Effector memory CD8-positive, alpha-beta T cell (primary cell): ENCODE data around the gene METTL14.
A peak's percentile ranks its signal among the peaks of the same experiment; 100 is the strongest.

Experiments used
- ATAC-seq: fragments of 150-1000 bp; cut with Tn5 transposase; replicated peaks from 2 replicates; pipeline ENCODE4 v1.10.0; 2021; ENCODE audit warnings: mild to moderate bottlenecking, moderate library complexity
- DNase-seq, 3 experiments: peaks; one replicate each; pipeline ENCODE4 v3.0.0; 2021
- H3K27ac Mint-ChIP-seq, 2 donors: one replicate each; pipeline ENCODE4 v1.8.0; 2022; ENCODE audit warnings: mild to moderate bottlenecking in 2 of 2, mixed read lengths in 2 of 2, moderate library complexity in 2 of 2
- H3K27me3 Mint-ChIP-seq, 2 donors: one replicate each; pipeline ENCODE4 v1.8.0; 2022; ENCODE audit warnings: mixed read lengths in 2 of 2
- H3K36me3 Mint-ChIP-seq: one replicate; pipeline ENCODE4 v1.8.0; 2022; ENCODE audit warnings: mild to moderate bottlenecking, moderate library complexity, mixed read lengths; ENCODE audit not compliant: insufficient read depth
- H3K4me1 Mint-ChIP-seq, 2 donors: one replicate each; pipeline ENCODE4 v1.8.0; 2022; ENCODE audit warnings: low read depth in 2 of 2, mixed read lengths in 2 of 2
- H3K4me3 Mint-ChIP-seq, 2 donors: one replicate each; pipeline ENCODE4 v1.8.0; 2022; ENCODE audit warnings: mild to moderate bottlenecking in 2 of 2, mixed read lengths in 2 of 2, moderate library complexity in 2 of 2
- H3K9me3 Mint-ChIP-seq, 2 donors: one replicate each; pipeline ENCODE4 v1.8.0; 2022; ENCODE audit warnings: mixed read lengths in 2 of 2

The METTL14 gene

DNA sequence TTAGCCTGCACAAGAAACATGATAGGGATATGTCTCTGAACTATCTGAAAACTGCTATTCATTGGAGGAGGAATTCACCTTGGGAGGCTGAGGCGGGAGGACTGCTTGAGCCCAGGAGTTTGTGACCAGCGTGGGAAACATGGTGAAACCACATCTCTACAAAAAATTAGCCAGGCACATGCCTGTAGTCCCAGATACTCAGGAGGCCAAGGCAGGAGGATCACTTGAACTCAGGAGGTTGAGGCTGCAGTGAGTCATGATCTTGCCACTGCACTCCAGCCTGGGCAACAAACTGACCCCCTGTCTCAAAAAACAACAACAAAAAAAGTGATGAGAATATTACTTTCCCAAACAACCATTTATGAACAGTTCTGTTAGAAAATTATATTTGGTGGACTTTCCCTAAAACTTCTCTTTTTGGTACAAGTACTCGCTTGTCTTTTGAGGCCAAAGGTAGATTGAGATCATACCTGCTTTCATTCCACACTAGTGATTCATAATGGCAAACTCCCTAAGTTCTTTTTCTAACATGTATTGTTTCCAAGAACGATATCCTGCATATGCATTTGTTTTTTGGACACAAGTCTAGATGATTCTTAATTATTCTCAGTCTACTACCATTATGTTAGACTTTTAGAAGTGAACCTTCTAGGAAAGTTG lies 33.4 kb downstream of the METTL14 start:
- Mint-ChIP-seq H3K27me3 (no peaks in the 10 kb centered on the region), H3K4me1 (peaks cover 0 to 2% of the 10 kb centered on the region in 2 donors), H3K9me3 (no peaks in the 10 kb centered on the region), H3K27ac (no peak overlapping the region), H3K4me3 (no peak overlapping the region), H3K36me3 (peaks cover 10% of the 10 kb centered on the region)
- no peak for DNase-seq
- no peak for ATAC-seq

DNA sequence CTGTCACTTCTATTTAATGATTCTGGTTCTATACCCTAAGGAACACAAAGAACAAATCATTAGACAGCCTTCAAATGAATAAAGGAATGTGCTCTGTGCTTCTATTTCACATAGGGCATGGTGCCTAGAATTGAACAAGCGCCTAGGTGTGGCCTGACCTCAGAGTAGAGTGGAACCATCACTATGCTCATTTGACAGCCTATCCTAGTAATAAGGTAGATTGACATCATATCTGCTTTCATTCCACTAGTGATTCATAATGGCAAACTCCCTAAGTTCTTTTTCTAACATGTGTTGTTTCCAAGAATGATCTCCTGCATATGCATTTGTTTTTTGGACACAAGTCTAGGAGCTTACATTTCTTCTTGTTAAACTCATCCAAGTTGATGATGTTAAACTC lies 36.6 kb downstream of the METTL14 start:
- H3K4me1 Mint-ChIP-seq, result peaks cover 3 to 4% of the 10 kb centered on the region in 2 donors
- H3K4me3 Mint-ChIP-seq, result no peak overlapping the region
- ATAC-seq, result no peak
- H3K9me3 Mint-ChIP-seq, result no peaks in the 10 kb centered on the region
- H3K27me3 Mint-ChIP-seq, result no peaks in the 10 kb centered on the region
- H3K27ac Mint-ChIP-seq, result no peak overlapping the region
- DNase-seq, result no peak
- H3K36me3 Mint-ChIP-seq, result peaks cover 7% of the 10 kb centered on the region

DNA sequence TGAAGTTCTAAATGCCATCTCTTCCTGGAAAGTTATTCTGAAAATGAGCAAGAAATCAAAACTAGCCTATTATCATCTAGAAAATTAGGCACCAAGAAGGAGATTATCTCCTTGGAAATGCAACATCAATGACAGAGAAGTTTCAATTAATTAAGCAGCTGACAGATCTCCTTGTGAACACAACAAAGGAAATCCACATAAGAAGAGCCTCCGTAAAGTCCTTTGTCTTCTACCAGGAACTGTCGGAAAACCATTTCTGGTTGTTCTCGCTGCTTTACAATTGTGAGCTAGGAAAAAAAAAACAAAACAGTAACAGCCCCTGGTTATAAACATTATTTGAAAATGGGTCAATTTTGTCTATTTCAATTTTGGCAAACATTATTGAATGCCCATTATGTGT lies 38.2 kb downstream of the METTL14 start:
- Mint-ChIP-seq H3K4me3 (no peak overlapping the region), H3K9me3 (no peaks in the 10 kb centered on the region), H3K27me3 (no peaks in the 10 kb centered on the region), H3K36me3 (peaks cover 10% of the 10 kb centered on the region), H3K27ac (no peak overlapping the region), H3K4me1 (peaks cover 3 to 4% of the 10 kb centered on the region in 2 donors)
- no peak for ATAC-seq
- no peak for DNase-seq

DNA sequence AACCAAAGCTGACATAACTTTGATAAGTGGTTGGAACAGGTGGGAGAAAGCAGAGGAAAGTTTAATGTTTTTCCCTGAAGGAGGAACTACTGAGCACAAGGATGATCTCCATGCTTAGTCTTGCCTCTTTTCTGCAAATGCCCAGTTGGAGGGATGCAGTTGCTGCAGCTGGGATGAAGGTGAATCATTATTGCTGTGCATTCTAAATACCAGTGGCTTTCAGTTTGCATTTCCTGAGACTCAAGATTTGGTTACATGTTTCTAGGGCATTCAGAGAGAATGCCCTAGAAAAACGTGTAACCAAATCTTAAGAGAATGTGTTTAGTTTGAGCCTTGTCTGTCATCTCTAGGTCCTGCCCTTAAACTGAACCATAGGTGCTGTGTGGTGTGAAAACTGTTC lies 42.2 kb downstream of the METTL14 start:
- H3K27me3 Mint-ChIP-seq, result no peaks in the 10 kb centered on the region
- peaks cover 4% of the 10 kb centered on the region for H3K36me3 Mint-ChIP-seq
- peaks cover 3 to 4% of the 10 kb centered on the region in 2 donors for H3K4me1 Mint-ChIP-seq
- ATAC-seq (no peak), DNase-seq (no peak)
- H3K27ac Mint-ChIP-seq, result no peak overlapping the region
- H3K9me3 Mint-ChIP-seq, result no peaks in the 10 kb centered on the region
- H3K4me3 Mint-ChIP-seq, result no peak overlapping the region

- ATAC-seq, result no peak
- peak overlapping the region in 1 of 2 donors; percentile 56 for H3K27ac Mint-ChIP-seq
- no peaks in the 10 kb centered on the region for H3K9me3 Mint-ChIP-seq
Observed at GRCh38 chr4:118729287-118730286, 44.4 kb downstream of the METTL14 start.

GRCh38 chr4:118730683-118731082 lies 45.5 kb downstream of the METTL14 start:
- peak overlapping the region in 1 of 2 donors; percentile 56 for H3K27ac Mint-ChIP-seq
- H3K27me3 Mint-ChIP-seq, result no peaks in the 10 kb centered on the region
- no peak overlapping the region for H3K4me3 Mint-ChIP-seq
- H3K4me1 Mint-ChIP-seq, result no peaks in the 10 kb centered on the region
- H3K36me3 Mint-ChIP-seq, result peaks cover 12% of the 10 kb centered on the region
- no peaks in the 10 kb centered on the region for H3K9me3 Mint-ChIP-seq
- ATAC-seq (no peak), DNase-seq (no peak)

More at GRCh38 chr4:118729287-118730286, 44.4 kb downstream of the METTL14 start:
- DNase-seq, result no peak
- Mint-ChIP-seq H3K36me3 (peaks cover 6% of the 10 kb centered on the region), H3K27me3 (no peaks in the 10 kb centered on the region), H3K4me3 (no peak overlapping the region), H3K4me1 (no peaks in the 10 kb centered on the region)

DNA sequence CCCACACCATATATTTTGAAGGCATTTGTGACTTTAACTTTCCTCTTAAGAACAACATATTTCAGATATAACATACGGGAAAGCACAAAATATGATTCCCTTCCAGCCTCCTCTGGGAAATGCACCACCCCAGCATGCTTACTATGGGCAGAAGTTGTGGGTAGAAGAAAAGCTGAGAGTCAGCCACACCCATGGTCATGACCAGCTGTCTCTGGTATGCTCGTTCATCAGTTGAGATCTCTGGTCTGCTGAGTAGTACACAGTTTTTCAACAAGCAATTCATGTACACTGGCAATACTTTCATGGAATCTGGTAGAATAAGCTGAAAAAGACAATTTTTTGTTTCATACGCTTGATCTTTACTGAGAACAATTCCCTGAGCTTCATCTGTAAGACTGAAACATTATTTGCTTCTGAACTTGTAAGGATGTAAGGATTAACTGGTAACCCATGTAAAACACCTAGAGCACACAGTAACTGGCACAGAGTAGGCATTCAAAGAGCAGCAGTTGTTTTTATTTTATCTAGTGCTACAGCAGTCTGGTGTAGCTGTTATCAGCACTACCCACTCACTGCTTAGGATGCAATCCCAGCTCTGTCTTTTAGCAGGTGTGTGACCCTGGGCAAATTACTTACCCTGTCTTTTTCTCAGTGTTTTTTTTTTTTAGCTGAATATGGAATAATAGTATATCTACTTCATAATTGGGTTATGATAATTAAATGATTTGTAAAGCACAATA lies 47.6 kb downstream of the METTL14 start:
- peak overlapping the region in 1 of 2 donors; percentile 38 for H3K27ac Mint-ChIP-seq
- H3K9me3 Mint-ChIP-seq, result no peaks in the 10 kb centered on the region
- DNase-seq, result no peak
- H3K36me3 Mint-ChIP-seq, result peaks cover 28% of the 10 kb centered on the region
- ATAC-seq, result no peak
- no peaks in the 10 kb centered on the region for H3K27me3 Mint-ChIP-seq
- no peaks in the 10 kb centered on the region for H3K4me1 Mint-ChIP-seq
- no peak overlapping the region for H3K4me3 Mint-ChIP-seq

- DNase-seq, result no peak
- peaks cover 31% of the 10 kb centered on the region for H3K36me3 Mint-ChIP-seq
- H3K4me1 Mint-ChIP-seq, result no peaks in the 10 kb centered on the region
- no peak for ATAC-seq
- H3K4me3 Mint-ChIP-seq, result no peak overlapping the region
- no peaks in the 10 kb centered on the region for H3K27me3 Mint-ChIP-seq
- no peaks in the 10 kb centered on the region for H3K9me3 Mint-ChIP-seq
- H3K27ac Mint-ChIP-seq, result peak overlapping the region in 1 of 2 donors; percentile 52
Observed at GRCh38 chr4:118734491-118735205, 49.5 kb downstream of the METTL14 start.

DNA sequence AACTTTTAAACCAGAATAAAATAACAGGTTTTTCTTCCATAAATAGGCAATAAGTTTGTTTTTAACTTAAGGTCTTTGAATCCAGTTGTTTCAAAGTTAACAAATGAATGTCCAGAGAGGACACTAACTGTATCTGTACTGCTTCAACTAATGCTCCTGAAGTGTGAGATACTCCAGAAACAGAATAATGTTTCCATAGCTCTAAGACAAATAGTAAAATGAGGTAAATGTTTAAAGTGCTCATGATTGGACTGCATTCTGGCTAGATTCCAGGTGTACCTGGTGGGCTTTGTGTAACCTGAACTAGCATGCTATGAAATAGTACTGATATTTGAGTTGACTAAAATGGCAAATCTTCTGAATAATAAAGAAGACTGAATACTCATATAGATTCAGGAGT lies 51.7 kb downstream of the METTL14 start:
- H3K27ac Mint-ChIP-seq, result no peak overlapping the region
- DNase-seq, result no peak
- no peak overlapping the region for H3K4me3 Mint-ChIP-seq
- H3K4me1 Mint-ChIP-seq, result no peaks in the 10 kb centered on the region
- ATAC-seq, result no peak
- no peaks in the 10 kb centered on the region for H3K9me3 Mint-ChIP-seq
- H3K27me3 Mint-ChIP-seq, result no peaks in the 10 kb centered on the region
- H3K36me3 Mint-ChIP-seq, result peaks cover 43% of the 10 kb centered on the region

GRCh38 chr4:118738090-118738489 lies 52.9 kb downstream of the METTL14 start:
- Mint-ChIP-seq H3K27ac (peak overlapping the region in 1 of 2 donors; percentile 56), H3K4me3 (no peak overlapping the region), H3K9me3 (no peaks in the 10 kb centered on the region), H3K27me3 (no peaks in the 10 kb centered on the region), H3K36me3 (peaks cover 45% of the 10 kb centered on the region), H3K4me1 (no peaks in the 10 kb centered on the region)
- DNase-seq (no peak), ATAC-seq (no peak)

DNA sequence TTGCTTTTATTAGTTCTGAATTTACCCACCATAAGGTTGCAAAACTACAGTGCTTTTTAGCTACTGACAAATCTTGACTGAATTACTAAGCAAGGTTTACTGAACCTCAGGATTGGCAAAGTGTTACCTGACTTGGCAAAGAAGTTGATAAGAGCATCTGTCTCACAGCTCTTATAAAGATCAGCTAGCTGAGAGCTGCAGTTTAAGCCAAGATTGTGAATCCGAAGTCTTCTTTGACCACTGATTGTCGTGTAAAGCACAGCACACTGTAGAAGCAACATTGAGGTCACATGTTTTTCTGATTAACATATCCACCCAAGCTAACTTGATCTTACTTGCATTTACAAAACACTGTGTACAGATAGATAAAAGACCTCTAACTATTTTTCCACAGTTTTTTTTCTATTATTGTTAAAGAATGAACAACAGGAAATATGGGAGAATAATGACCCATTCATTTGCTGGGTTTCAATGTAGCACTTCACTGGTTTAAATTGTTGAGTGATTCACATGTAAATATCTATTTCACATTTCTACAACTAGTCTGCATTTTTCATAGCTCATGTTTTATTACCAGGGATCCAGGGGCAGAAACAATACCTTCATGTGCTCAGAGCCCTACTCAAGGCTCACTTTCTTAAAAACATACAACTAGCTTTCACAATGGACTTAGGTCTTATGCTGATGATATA lies 54.0 kb downstream of the METTL14 start:
- Mint-ChIP-seq H3K36me3 (peaks cover 55% of the 10 kb centered on the region), H3K9me3 (no peaks in the 10 kb centered on the region), H3K27ac (no peak overlapping the region), H3K27me3 (no peaks in the 10 kb centered on the region), H3K4me3 (no peak overlapping the region), H3K4me1 (no peaks in the 10 kb centered on the region)
- no peak for DNase-seq
- no peak for ATAC-seq

DNA sequence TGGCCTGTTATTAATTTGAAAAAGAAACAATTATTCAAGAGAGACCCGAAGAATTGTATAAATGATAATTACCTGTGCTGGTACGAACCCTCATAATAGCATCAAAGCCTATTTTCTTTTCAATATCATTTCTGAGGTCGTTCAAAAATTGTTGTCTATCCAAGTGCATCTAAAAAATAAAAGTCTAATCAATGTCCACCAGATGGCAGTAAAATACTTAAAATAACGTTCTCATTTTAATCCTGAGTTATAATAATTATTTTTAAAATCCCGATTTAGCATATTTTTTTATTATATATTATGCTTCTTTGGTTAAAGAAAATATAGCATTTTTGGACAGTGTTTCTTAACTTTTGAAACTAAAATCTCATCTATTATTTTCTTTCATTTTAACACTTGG lies 55.7 kb downstream of the METTL14 start:
- no peaks in the 10 kb centered on the region for H3K4me1 Mint-ChIP-seq
- H3K36me3 Mint-ChIP-seq, result peaks cover 54% of the 10 kb centered on the region
- no peak for DNase-seq
- no peak for ATAC-seq
- H3K27me3 Mint-ChIP-seq, result no peaks in the 10 kb centered on the region
- no peak overlapping the region for H3K4me3 Mint-ChIP-seq
- H3K9me3 Mint-ChIP-seq, result no peaks in the 10 kb centered on the region
- H3K27ac Mint-ChIP-seq, result no peak overlapping the region
